GM13977 (cell line): ENCODE results near the gene TSPYL1.
"Not testable (repeated sequence)": the region's sequence is repeated elsewhere in the genome, so short reads cannot be mapped to it uniquely, and the experiment has no call there.

Experiments
- DNase-seq: peaks from one replicate; pipeline ENCODE4 v3.0.0; 2012; ENCODE audit warnings: low spot score
- in situ Hi-C: fragments of 300-500 bp; cut with MboI; formaldehyde crosslinking; loops from one replicate; pipeline ENCODE4 v1.12.0; 2022; ENCODE audit warnings: low sequenced_read_pairs, low pct_unique_long_range_greater_than_20kb, mixed read lengths, inconsistent platforms; ENCODE audit not compliant: unreplicated experiment
- TF ChIP-seq, protein P1 (sequence below): IDR thresholded peaks from 2 replicates; pipeline ENCODE4 v1.5.1; 2012; ENCODE audit warnings: mild to moderate bottlenecking, control low read depth; ENCODE audit not compliant: insufficient read depth; ENCODE audit errors: extremely low read depth, missing control alignments

The TSPYL1 gene

GRCh38 chr6:116323863-116324262 lies 44.1 kb upstream of the TSPYL1 start:
- DNase-seq = no peak
- in situ Hi-C loops = no loop called here
- TF ChIP-seq, protein P1, sequence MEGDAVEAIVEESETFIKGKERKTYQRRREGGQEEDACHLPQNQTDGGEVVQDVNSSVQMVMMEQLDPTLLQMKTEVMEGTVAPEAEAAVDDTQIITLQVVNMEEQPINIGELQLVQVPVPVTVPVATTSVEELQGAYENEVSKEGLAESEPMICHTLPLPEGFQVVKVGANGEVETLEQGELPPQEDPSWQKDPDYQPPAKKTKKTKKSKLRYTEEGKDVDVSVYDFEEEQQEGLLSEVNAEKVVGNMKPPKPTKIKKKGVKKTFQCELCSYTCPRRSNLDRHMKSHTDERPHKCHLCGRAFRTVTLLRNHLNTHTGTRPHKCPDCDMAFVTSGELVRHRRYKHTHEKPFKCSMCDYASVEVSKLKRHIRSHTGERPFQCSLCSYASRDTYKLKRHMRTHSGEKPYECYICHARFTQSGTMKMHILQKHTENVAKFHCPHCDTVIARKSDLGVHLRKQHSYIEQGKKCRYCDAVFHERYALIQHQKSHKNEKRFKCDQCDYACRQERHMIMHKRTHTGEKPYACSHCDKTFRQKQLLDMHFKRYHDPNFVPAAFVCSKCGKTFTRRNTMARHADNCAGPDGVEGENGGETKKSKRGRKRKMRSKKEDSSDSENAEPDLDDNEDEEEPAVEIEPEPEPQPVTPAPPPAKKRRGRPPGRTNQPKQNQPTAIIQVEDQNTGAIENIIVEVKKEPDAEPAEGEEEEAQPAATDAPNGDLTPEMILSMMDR = no peak

DNA sequence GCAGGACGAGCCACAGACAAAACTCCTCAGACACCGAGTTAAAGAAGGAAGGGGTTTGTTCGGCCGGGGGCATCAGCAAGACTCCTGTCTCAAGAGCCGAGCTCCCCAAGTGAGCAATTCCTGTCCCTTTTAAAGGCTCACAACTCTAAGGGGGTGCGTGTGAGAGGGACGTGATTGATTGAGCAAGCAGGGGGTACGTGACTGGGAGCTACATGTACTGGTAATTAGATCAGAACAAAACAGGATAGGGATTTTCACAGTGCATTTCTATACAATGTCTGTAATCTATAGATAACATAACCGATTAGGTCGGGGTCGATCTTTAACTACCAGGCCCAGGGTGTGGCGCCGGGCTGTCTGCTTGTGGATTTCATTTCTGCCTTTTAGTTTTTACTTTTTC lies 42.2 kb upstream of the TSPYL1 start:
- DNase-seq, in situ Hi-C loops: not testable (repeated sequence)

DNA sequence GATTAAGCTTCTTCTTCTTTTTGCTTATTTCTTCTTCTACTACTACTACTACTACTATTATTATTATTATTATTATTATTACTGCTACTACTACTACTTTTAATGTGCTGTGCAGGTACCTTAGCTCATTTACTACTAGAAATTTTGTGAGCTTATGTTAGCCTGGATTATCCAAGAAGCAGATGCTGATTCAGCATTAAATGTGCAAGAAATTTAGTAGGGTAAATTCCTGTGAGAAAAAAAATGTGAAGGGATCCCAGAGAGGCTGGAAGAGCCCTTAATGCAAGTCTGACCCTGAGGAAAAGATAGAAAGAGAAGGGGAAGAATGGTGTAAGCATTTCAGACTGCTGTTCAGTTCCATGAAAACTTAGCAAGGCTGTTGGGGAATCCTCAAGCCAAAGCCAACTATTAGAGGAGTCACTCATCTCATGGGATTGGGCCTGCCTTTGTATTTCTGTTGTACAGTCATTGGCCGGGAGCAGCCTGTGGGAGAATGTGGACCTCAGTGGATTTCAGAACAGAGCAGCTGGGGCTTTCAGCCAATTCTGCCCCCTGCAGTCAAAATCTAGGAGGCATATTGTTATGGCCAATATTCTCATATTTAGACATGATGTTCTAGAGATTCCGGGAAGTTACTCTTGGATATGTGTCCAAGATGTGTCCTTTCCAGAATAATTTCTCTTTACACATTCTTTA lies 37.2 kb upstream of the TSPYL1 start:
- TF ChIP-seq, protein P1 = no peak
- in situ Hi-C loops = no loop called here
- no peak for DNase-seq

DNA sequence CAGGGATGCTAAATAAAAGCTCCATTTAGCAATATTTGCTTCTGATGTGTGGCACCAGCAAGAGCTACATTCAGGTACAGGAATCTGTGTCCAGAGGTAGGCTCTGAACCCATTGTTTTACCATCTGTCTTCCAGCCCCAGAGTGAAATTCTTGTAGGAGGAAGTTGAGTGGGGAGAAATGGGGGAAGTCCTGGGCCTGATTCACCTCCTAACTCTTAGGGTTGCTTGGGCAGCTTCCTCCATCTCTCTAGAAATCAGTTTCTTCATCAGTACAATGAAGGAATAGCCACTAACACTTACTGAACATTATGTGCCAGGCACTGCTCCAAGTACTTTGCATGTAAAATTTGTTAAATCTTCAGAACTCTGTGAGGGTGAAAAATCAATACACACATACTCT lies 35.1 kb upstream of the TSPYL1 start:
- in situ Hi-C loops = no loop called here
- TF ChIP-seq, protein P1 = no peak
- peak; percentile 10 for DNase-seq

GRCh38 chr6:116314218-116314617 lies 34.5 kb upstream of the TSPYL1 start:
- DNase-seq = no peak
- in situ Hi-C loops = no loop called here
- TF ChIP-seq, protein P1 = no peak

DNA sequence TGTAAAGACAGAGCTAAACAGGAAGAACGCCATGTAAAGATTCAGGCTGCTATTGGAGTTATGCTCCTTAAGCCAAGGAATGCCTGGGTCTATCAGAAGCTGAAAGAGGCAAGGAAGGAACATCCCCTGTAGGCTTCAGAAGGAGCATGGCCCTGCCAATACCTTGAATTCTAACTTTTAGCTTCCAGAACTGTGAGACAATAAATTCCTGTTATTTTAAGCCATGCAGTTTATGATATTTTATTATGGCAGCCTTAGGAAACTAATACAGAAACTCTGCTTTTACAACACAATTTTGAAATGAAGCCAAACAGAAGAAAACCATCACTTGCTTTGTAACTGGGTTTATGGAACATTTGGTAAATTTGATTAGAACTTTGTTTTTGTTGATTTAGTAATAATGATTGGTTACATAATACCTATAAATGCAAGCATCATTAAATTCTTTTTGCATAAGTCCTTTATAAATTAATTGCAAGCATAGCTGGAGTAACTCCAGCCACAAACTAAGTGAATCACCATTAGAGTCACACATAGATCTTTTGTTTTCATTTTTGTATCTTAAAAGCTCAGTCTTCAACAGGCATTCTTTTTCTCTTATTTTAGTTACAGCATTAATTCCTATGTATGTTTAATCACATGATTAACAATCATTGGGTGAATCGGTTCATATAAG lies 33.5 kb upstream of the TSPYL1 start:
- no peak for DNase-seq
- in situ Hi-C loops = no loop called here
- TF ChIP-seq, protein P1 = no peak

DNA sequence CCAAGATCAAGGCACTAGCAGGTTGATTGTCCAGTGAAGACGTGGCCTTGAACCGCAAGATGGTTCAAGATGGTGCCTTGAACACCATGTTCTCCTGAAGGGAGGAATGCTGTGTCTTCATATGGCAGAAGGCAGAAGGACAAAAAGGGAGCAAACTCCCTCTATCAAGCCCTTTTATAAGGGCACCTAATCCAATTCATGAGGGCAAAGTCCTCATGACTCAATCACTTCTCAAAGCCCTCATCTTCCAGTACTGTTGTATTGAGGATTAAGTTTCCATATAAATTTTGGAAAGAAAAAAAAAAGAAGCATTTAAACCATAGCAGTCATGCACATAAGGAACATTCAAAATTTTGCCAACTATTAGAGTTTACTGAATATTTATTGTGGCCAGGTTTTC lies 29.9 kb upstream of the TSPYL1 start:
- in situ Hi-C loops = no loop called here
- no peak for DNase-seq

More for the DNA sequence above, 29.9 kb upstream of the TSPYL1 start:
- TF ChIP-seq, protein P1 = no peak
